CD14-positive monocyte (primary cell): ENCODE measurements around the gene SLC35B4. TPM values are rescaled to one million over a fixed set of nuclear protein-coding genes. Genes with fewer than 3 reads are reported as not detected.

Source experiments
- DNase-seq, 3 donors: peaks; one replicate each; pipeline ENCODE4 v3.0.0-alpha.2; 2011 to 2022
- H2AFZ ChIP-seq: 2 replicates; pipeline ENCODE4 v1.6.0; 2012; ENCODE audit warnings: mild to moderate bottlenecking, low read depth, low read length, inconsistent platforms; ENCODE audit not compliant: insufficient read depth, poor library complexity, severe bottlenecking
- H3K27ac ChIP-seq, 2 donors: 1 replicate in 1 of 2; 2 replicates in 1 of 2; pipeline ENCODE4 v1.5.1; 2012 to 2013; ENCODE audit warnings: low read length in 2 of 2, control low read depth in 1 of 2, inconsistent platforms in 1 of 2, low read depth in 1 of 2, mild to moderate bottlenecking in 1 of 2
- H3K27me3 ChIP-seq, 2 donors: one replicate each; pipeline versions ENCODE4 v1.6.0 to v1.6.1; 2011 to 2013; ENCODE audit warnings: low read length in 2 of 2; ENCODE audit not compliant: control insufficient read depth in 2 of 2, insufficient read depth in 2 of 2
- H3K36me3 ChIP-seq, 2 donors: replicated peaks in 1 of 2; 1 replicate in 1 of 2; 2 replicates in 1 of 2; pipeline versions ENCODE4 v1.5.1 to v1.6.1; 2012 to 2013; ENCODE audit warnings: low read length in 2 of 2, control low read depth in 1 of 2, inconsistent platforms in 1 of 2, mild to moderate bottlenecking in 1 of 2; ENCODE audit not compliant: insufficient read depth in 2 of 2, control insufficient read depth in 1 of 2
- H3K4me1 ChIP-seq, 2 donors: 1 replicate in 1 of 2; 2 replicates in 1 of 2; pipeline versions ENCODE4 v1.5.1 to v1.6.1; 2012 to 2013; ENCODE audit warnings: low read length in 2 of 2, control low read depth in 1 of 2, inconsistent platforms in 1 of 2, mild to moderate bottlenecking in 1 of 2, moderate library complexity in 1 of 2; ENCODE audit not compliant: insufficient read depth in 2 of 2, control insufficient read depth in 1 of 2
- H3K4me2 ChIP-seq: replicated peaks from 2 replicates; pipeline ENCODE3; 2012; ENCODE audit warnings: low read length, moderate library complexity, mild to moderate bottlenecking; ENCODE audit not compliant: poor library complexity, severe bottlenecking; ENCODE audit errors: extremely low read depth
- H3K4me3 ChIP-seq, 3 experiments: fragments of 200-600 bp in 1 of 3; sonication (generic) in 1 of 3; replicated peaks in 1 of 3; 1 replicate in 2 of 3; 2 replicates in 1 of 3; pipeline ENCODE4 v1.5.1; 2011 to 2013; ENCODE audit warnings: low read length in 3 of 3, mild to moderate bottlenecking in 3 of 3, control low read depth in 2 of 3, low read depth in 2 of 3, inconsistent platforms in 1 of 3, moderate library complexity in 1 of 3
- H3K79me2 ChIP-seq: 2 replicates; pipeline ENCODE4 v1.6.0; 2012; ENCODE audit warnings: mild to moderate bottlenecking, control low read depth, inconsistent platforms, low read length, moderate library complexity; ENCODE audit not compliant: insufficient read depth
- H3K9ac ChIP-seq: 2 replicates; pipeline ENCODE4 v1.6.0; 2017; ENCODE audit warnings: low read length, mild to moderate bottlenecking; ENCODE audit not compliant: insufficient read depth, poor library complexity, severe bottlenecking
- H3K9me3 ChIP-seq, 2 donors: replicated peaks in 1 of 2; 1 replicate in 1 of 2; 2 replicates in 1 of 2; pipeline versions ENCODE4 v1.5.1 to v1.6.1; 2012 to 2013; ENCODE audit warnings: low read length in 2 of 2, control low read depth in 1 of 2; ENCODE audit not compliant: control insufficient read depth in 1 of 2, insufficient read depth in 1 of 2
- H4K20me1 ChIP-seq: 2 replicates; pipeline ENCODE4 v1.6.0; 2012; ENCODE audit warnings: mild to moderate bottlenecking, low read length, control low read depth, moderate library complexity; ENCODE audit not compliant: insufficient read depth
- H3K27ac Mint-ChIP-seq, 7 donors: one replicate each; pipeline ENCODE4 v1.8.0; 2020; ENCODE audit warnings: mild to moderate bottlenecking in 7 of 7, mixed read lengths in 7 of 7, moderate library complexity in 6 of 7, inconsistent platforms in 2 of 7
- H3K27me3 Mint-ChIP-seq, 3 donors: one replicate each; pipeline ENCODE4 v1.8.0; 2021 to 2022; ENCODE audit warnings: low read depth in 3 of 3, mild to moderate bottlenecking in 3 of 3, mixed read lengths in 3 of 3, moderate library complexity in 3 of 3, inconsistent platforms in 1 of 3
- H3K36me3 Mint-ChIP-seq, 2 donors: one replicate each; pipeline ENCODE4 v1.8.0; 2020; ENCODE audit warnings: mixed read lengths in 2 of 2, inconsistent platforms in 1 of 2, mild to moderate bottlenecking in 1 of 2
- H3K4me1 Mint-ChIP-seq: one replicate; pipeline ENCODE4 v1.8.0; 2020; ENCODE audit warnings: mild to moderate bottlenecking, mixed read lengths
- H3K4me3 Mint-ChIP-seq, 2 donors: one replicate each; pipeline ENCODE4 v1.8.0; 2020; ENCODE audit warnings: mild to moderate bottlenecking in 2 of 2, mixed read lengths in 2 of 2, moderate library complexity in 1 of 2
- H3K9me3 Mint-ChIP-seq, 7 donors: one replicate each; pipeline ENCODE4 v1.8.0; 2020 to 2022; ENCODE audit warnings: mixed read lengths in 7 of 7, mild to moderate bottlenecking in 6 of 7, moderate library complexity in 6 of 7, inconsistent platforms in 2 of 7
- CTCF ChIP-seq: fragments of 200-600 bp; IDR thresholded peaks from one replicate; pipeline ENCODE4 v1.8.0; 2022; ENCODE audit warnings: antibody characterized with exemption, mild to moderate bottlenecking
- WGBS: methylation state at CpG from one replicate; pipeline ENCODE4 v1.1.5; 2013; ENCODE audit warnings: missing lambda C conversion rate; ENCODE audit not compliant: insufficient coverage; 5-methylcytosine and 5-hydroxymethylcytosine counted together
- intact Hi-C, 2 donors: fragments of 100-400 bp; cut with micrococcal nuclease; formaldehyde crosslinking; loops; one replicate each; pipeline versions ENCODE4 v1.15.0 to v1.15.1; 2023
- polyA plus RNA-seq, 3 donors: library from polyadenylated mRNA; depleted of rRNA in 1 of 3; unstranded in 2 of 3; stranded (reverse) in 1 of 3; fragments of 300-500 nt in 2 of 3; fragments of >200 nt in 1 of 3; fragmentation: Illumina TruSeq in 2 of 3; gene quantifications; 1 replicate in 2 of 3; 2 replicates in 1 of 3; pipeline ENCODE4 v1.2.3, GENCODE V29; 2012 to 2021

The SLC35B4 gene
- polyA plus RNA-seq, 3 donors, result 9.4 to 21.1 (median 12.7) TPM

DNA sequence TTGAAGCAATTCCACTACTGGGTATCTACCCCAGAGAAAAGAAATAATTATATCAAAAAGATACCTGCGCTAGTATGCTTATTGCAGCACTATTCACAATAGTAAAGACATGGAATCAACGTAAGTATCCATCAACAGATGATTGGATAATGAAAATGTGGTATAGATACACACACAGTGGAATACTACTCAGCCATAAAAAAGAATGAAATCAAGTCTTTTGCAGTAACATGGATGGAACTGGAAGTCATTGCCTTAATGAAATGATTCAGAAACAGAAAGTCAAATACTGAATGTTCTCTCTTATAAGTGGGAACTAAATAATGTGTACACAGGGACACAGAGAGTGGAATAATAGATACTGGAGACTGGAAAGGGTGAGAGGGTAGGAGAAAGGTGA, 7.4 kb upstream of the SLC35B4 start:
- H3K4me3 Mint-ChIP-seq, result no peak overlapping the region
- Histone ChIP-seq H3K9ac (no peak overlapping the region), H3K4me2 (no peak overlapping the region), H3K9me3 (no peaks in the 10 kb centered on the region), H3K27ac (no peak overlapping the region), H4K20me1 (no peaks in the 10 kb centered on the region), H3K4me3 (no peak overlapping the region), H3K36me3 (no peaks in the 10 kb centered on the region), H3K4me1 (no peaks in the 10 kb centered on the region), H3K27me3 (peaks cover 0 to 4% of the 10 kb centered on the region in 2 donors), H2AFZ (no peak overlapping the region), H3K79me2 (no peaks in the 10 kb centered on the region)
- DNase-seq, result no peak
- peaks cover 0 to 3% (median 0%) of the 10 kb centered on the region in 7 donors for H3K9me3 Mint-ChIP-seq
- H3K27ac Mint-ChIP-seq, result no peak overlapping the region
- no CpG with 5 or more reads among the region's 2 CpGs for WGBS
- intact Hi-C loops, result no loop called here
- TF ChIP-seq CTCF, result no peak
- peaks cover 5 to 15% (median 13%) of the 10 kb centered on the region in 3 donors for H3K27me3 Mint-ChIP-seq
- H3K36me3 Mint-ChIP-seq, result no peaks in the 10 kb centered on the region
- peaks cover 4% of the 10 kb centered on the region for H3K4me1 Mint-ChIP-seq

GRCh38 chr7:134320201-134320600, 3.5 kb upstream of the SLC35B4 start:
- intact Hi-C loops, result no loop called here
- H3K9me3 Mint-ChIP-seq, result peaks cover 0 to 3% (median 0%) of the 10 kb centered on the region in 7 donors
- no peak overlapping the region for H3K4me2 ChIP-seq
- 76% methylated on average over 2 of the region's 5 CpGs for WGBS
- H2AFZ ChIP-seq, result no peak overlapping the region
- no peaks in the 10 kb centered on the region for H3K36me3 Mint-ChIP-seq
- H3K27ac Mint-ChIP-seq, result no peak overlapping the region
- DNase-seq, result no peak
- peaks cover 15% of the 10 kb centered on the region for H3K4me1 Mint-ChIP-seq
- no peaks in the 10 kb centered on the region for H4K20me1 ChIP-seq
- no peak overlapping the region for H3K27ac ChIP-seq
- no peaks in the 10 kb centered on the region for H3K36me3 ChIP-seq
- H3K27me3 ChIP-seq, result peaks cover 0 to 4% of the 10 kb centered on the region in 2 donors
- no peak overlapping the region for H3K9ac ChIP-seq
- H3K27me3 Mint-ChIP-seq, result peaks cover 8 to 14% (median 13%) of the 10 kb centered on the region in 3 donors
- TF ChIP-seq CTCF, result no peak
- no peaks in the 10 kb centered on the region for H3K79me2 ChIP-seq
- peaks cover 13 to 16% of the 10 kb centered on the region in 2 donors for H3K4me1 ChIP-seq
- no peak overlapping the region for H3K4me3 ChIP-seq
- no peak overlapping the region for H3K4me3 Mint-ChIP-seq
- no peaks in the 10 kb centered on the region for H3K9me3 ChIP-seq
